GF-D8 (cell line): Measurements from ENCODE around the gene PLPP6.
"Not testable (repeated sequence)": the region's sequence is repeated elsewhere in the genome, so short reads cannot be mapped to it uniquely, and the experiment has no call there.

ENCODE experiments used
- DNase-seq: peaks from one replicate; lab custom pipeline; 2025; lab: John Stamatoyannopoulos, UW

PLPP6 gene

DNA sequence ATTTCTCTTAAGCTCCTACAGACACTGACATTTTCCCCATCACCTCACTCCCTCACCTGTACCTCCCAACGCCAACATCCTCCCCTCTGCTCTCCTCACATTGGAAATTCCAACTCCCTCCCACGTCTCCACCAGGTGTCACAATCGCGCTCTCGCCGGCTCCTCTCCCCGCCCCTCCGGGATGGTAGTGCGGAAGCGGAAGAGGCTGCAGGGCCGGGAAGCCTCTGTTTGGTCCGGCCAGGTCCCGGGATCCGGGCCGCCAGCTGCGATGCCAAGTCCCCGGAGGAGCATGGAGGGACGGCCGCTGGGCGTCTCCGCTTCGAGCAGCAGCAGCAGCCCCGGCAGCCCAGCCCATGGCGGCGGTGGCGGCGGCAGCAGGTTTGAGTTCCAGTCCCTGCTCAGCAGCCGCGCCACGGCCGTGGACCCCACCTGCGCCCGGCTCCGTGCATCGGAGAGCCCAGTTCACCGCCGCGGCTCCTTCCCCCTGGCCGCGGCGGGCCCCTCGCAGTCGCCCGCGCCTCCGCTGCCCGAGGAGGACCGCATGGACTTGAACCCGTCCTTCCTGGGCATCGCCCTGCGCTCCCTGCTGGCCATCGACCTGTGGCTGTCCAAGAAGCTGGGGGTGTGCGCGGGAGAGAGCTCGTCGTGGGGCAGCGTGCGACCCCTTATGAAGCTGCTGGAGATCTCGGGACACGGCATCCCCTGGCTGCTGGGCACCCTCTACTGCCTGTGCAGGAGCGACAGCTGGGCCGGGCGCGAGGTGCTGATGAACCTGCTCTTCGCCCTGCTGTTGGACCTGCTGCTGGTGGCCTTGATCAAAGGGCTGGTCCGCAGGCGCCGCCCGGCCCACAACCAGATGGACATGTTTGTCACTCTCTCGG, at the start of gene PLPP6:
TSS of gene PLPP6 (plus strand) at position 187 of the 881 bp plus-strand sequence. CDS start at position 269, 82 bp downstream.
- DNase-seq, result peak; percentile 46

DNA sequence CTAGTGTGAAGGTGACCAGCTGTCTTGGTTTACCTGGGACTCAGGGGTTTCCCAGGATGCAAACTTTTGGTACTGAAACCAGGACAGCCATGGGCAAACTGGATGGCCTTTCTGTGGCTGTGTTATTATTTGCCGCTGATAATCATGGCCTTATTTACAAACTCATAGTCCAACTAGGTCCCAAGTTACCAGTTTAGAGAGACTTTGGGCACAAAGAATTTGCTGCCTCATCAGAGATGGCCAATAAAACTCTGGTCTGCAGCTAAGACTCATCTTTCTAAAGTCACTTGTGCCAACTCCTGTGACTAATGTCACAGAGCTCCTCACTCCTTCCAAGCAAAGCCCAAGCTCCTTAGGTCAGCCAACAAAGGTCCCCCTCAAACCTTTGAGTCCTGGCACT, 47.5 kb upstream of the PLPP6 start:
- no peak for DNase-seq

DNA sequence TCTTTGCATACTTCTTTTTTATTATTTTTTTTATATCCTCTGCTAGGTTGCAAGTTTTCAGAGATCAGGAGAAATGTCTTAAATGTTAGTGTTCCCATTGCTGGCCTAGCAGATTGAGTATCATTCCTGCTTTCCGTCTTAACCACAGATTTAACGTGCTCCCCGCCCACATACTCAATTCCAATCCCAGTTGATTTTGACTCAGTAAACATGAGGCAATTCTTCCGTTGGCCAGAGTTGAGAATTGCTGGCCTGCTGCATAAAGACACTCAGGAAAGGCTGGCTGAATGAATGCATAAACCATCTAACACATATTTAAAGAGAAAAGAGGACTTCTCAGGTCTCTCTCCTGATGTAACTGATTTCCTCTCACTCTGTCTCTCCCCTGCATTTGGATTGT, 46.8 kb upstream of the PLPP6 start:
- no peak for DNase-seq

DNA sequence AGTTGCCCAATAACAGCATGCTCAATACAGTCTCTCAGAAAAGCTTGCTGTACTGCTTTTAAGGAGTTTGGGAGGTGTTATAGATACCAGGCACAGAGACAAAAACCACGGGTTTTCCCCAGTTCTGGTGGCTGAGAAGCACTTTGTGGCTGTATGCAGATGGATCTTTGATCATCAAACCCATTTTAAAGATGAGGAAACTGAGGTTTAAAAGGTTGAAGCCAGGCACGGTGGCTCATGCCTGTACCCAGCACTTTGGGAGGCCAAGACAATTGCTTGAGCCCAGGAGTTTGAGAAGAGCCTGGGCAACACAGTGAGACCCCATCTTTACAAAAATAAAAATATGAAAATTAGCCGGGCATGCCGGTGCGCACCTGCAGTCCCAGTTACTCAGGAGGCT, 46.3 kb upstream of the PLPP6 start:
- DNase-seq, result no peak

DNA sequence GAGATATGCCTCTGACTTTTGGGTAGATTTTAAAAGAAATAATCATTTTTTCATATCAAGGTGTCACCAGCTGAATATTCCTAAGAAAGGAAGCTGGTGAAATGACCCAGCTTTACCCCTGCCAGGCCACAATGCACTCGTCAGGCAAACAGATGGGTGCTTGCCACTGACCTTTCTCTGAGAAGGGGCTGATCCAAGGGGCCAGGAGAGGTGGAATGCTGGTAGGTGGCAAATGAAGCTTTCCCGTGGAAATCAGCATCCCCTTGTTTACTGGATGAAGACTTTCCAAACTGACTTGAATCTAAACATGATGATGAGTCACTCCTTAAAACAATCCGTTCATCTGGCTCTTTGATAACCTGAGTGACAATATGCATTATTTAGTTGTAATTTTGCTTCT, 44.3 kb upstream of the PLPP6 start:
- DNase-seq, result no peak

DNA sequence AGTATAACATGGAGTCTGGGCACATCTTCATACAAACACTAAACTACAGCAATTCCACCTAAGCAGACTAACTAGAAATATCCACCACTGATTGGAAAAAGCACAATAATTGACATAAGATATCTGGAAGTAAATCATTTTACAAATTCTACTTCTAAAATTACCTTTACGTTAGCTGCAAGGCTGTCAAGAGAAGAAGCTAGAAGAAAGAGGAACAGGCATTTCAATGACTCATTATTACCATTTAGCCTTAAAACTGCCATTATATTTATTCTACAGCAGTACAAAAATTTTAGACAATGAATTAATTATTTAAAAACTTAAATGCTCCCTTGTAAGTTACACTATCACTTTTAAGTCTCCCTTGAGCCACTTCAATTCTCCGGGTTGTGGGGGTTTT, 43.4 kb upstream of the PLPP6 start:
- DNase-seq, result no peak

DNA sequence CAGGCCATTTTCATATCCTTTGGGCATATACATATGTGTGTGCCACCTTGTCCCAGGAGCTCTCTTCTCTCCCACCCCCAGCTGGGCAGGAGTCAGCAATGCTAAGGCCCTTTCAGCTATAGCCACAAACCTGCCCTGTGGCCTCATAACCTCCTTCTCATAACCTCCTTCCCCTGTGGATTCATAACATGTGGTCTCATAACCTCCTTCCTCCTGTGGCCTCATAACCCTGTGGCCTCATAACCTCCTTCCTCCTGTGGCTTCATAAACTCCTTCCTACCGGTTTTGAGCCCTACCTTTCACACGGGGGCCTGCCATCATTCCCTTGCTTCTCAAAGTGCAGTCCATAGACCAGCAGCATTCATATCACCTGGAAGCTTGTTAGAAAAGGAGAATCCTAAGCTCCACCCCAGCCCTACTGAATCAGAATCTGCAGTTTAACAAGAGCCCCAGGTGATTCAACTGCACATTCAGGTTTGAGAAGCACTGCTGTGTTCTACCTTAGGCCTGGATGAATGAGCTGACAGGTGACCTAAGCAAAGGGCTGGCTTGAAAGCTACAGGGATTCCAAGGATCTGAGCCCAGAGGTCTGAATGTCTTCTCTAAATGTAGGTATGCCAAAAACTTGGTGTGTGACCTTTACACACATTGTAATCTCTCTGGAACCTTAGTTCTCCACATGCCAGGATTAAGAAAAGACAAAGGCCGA, 41.9 kb upstream of the PLPP6 start:
- peak; percentile 70 for DNase-seq

DNA sequence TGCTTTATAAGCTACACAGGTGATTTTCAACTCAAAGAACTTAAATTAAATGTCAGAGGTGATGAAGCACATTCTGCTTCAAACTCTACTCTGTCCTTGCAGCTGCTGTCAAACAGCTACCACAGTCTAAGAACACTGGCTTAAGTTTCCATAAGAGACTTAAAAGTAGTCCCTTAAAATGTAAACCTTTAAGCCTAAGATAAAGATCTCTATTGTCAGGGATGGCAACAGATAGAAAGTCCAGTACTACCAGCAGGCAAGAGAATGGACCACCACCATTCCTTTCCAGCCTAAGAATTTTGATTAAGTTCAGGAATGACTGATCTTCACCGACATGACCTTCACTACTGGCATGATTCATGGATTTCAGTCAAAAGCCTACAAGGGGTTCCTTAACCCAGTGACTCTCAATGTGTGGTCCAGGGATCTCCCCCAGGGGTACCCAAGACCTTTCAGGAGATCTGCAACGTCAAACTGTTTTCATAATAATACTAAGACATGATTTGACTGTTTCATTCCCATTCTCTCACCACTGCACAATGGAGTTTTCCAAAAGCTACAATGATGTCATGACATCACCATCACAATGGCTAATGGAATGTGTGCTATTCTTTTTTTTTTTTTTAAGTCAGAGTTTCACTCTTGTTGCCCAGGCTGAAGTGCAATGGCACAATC, 41.1 kb upstream of the PLPP6 start:
- no peak for DNase-seq

DNA sequence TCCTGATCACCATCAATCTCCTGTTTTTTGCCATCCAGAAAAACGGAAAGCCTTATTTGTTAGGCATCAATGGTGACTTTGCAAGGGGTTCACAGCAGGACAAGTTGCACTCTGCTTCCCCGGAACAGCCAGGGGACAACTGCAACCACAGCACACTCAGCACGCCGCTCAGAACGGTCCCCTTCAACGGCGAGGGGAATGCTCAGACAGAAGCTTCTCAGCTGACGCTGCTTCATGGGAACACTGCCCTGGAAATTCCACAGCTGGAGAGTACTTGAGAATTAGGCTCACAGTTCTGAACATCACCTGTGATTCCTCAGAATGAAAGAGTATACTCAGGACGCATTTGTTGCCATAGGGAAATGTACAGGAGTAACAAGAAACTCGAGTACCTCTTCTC, 40.1 kb upstream of the PLPP6 start:
- no peak for DNase-seq

DNA sequence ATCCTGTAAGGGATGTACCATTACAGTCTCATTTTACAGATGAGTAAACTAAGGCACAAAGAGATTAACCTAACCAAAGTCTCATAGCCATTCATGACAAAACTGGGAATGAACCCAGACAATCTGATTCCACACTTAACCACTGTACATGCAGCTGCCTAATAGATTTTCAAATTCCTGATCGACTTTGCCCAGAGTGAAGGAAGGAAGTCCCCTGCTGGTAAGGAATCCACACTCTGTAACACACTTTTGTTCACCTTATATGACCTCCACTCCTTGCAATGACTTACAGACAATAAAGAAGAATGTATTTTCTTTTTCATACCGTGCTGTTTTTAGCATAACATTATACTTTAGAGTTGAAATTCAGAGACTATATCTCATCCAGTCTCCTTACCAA, 31.3 kb upstream of the PLPP6 start:
- DNase-seq, result no peak

DNA sequence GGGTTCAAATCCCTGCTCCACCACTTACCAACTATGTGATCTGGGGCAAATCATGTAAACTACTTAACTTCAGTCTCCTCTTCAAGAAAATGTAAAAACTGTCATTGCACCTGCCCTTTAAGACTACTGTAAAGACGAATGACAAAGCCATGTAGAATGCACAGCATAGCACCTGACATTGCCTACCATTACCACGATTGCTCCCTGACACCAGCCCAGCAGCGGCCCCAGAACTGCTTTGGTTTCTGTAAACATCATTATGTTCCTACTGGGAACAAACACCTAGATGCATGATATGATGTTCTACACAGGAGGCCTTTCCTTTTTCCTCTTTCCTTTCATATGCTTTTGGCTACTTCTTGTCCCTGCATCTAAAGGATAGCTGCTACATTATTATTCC, 23.1 kb upstream of the PLPP6 start:
- DNase-seq, result no peak

DNA sequence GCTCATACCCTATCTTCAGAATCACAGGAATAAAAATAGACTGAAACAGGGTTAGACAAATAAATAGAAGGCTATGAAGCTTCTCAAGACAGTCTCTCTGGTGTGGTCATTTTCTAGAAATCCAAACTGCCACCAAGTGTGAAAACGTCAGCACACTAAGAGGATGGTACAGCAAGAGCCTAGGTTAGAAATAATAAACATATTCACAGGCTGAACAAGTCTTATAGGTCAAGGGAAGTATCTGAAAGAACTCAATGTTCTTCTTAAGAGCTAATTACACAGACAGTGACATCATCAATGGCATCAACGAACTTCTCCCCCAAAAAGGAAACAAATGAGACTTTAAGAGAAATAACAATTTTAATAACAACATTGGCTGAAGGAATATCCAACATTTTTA, 22.7 kb upstream of the PLPP6 start:
- no peak for DNase-seq

DNA sequence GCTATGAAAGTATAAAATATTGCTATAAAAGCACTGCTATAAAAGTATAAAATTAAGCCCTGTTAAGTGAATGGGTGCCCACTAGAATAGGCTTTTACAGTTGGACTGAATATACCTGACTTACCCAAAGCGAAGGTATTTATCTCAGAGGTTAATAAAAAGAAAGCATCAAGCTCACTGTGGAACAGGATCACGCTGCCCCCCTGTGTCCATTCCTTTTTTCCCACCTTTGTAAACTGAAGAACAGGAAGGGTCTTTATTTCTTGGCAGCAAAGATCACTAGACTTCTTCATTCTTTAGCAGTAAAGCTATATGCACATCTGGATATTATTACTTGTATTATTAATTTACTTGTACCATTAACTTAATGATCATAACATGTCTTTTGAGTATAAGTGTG, 22.1 kb upstream of the PLPP6 start:
- no peak for DNase-seq

DNA sequence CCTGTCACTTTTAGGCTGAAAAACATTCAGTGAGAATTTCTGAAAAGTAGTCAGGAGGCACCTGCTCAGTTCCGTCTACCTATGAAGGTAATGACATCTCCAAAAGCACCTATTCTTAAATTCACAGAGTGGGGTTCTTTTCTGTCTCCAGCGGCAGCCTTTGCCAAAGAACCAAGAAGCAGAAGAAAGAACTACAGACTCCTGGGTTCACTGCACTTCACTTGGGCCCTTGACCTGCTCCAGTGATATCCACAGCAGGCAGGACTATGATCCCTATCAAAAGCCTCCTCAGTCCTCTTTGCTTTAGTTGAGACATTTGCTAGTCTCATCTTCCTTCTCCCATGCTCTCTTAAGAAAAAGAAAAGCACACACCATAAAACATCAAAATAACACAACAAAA, 19.7 kb upstream of the PLPP6 start:
- DNase-seq, result no peak

DNA sequence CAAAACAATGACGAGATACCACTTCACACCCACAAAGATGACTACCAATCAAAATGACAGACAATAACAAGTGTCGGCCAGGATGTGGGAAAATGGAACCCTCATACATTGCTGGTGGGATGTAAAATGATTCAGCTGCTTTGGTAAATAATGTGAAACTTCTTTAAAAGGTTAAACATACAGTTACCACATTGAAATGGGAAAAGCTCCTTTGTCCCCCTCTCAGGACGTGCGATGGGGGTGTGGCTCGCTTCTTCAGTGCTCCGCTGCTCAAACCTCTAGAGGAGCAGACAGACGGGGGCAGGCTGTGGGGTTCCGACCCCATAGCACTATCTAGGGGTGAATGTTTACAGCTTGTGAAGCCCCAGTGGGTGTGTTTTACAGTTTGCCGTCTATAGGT, 8.0 kb upstream of the PLPP6 start:
- DNase-seq, result no peak

DNA sequence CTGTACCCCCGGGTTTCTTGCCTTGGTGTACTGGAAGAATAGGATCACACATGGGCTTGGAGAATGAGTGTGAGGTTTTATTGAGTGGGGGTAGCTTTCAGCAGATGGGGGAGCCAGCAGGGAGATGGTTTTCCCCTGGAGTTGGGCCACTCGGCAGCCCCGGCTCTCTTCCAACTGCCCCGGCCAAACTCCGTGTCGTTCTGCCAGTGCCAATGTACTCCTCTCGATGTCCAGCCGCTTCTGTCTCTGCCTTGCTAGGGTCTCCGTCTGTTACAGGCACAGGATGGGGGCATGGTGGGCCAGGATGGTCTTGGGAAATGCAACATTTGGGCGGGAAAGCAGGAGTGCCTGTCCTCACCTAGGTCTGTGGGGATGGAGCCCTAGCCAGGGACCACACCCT, 7.6 kb upstream of the PLPP6 start:
- DNase-seq, result no peak

DNA sequence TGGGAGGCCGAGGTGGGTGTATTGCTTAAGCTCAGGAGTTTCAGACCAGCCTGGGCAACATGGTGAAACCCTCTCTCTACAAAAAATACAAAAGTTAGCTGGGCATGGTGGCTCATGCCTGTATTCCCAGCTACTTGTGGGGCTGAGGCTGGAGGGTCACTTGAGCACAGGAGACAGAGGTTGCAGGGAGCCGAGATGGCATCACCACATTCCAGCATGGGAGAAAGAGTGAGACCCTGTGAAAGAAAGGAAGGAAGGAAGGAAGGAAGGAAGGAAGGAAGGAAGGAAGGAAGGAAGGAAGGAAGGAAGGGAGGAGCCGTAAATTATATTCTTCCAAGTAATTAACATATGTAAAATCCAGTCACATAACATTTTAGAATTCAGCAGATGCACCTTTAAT, 5.9 kb upstream of the PLPP6 start:
- DNase-seq, result not testable (repeated sequence)

DNA sequence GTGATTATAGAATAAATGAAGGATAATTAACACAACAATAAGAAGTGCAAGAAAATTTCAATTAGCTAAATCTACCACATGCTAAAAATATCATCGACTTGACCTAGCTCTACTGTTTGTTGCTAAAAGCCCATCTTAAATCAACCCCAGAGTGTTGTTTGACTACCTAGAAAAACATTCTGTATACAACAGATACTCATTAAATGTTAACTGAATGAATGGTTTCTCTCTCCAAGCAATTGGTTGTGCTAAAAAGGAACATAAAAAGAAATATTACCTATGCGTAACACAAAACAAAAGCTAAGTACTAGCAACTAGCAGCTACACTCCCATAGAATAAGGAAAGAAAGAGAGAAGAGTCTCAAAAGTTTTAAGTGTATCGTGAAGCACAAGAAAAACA, 5.5 kb upstream of the PLPP6 start:
- DNase-seq, result no peak

DNA sequence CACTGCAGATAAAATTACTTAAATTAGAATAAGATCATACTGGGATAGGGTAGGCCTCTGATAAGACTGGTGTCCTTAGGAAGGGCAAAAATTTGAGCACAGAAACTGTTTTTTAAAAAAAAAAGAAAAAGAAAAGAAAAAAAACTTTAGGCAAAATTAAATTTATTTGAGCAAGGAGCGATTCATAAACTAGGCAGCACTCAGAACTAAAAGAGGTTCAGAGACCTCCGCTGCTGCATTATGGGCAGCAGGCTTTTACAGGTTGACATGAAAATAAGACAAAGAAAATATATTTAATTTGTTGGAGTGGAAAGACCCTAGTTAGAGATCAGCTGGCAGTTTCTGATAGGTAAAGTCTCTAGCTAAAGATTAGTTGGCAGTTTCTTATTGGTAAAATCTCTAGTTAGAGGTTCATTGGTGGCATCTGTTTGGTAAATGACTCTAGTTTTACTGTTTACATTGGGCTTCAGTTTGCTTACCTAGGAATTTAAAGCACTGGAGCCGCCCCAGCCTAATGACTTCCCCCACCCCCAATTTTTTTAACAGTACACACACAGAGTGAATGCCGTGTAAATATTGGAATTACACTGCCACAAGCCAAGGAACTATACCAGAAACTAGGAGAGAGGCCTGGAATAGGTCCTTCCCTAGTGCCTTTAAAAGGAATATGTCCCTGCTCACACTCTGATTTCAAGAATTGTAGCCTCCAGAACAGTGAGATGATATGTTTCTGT, 4.5 kb upstream of the PLPP6 start:
- no peak for DNase-seq

DNA sequence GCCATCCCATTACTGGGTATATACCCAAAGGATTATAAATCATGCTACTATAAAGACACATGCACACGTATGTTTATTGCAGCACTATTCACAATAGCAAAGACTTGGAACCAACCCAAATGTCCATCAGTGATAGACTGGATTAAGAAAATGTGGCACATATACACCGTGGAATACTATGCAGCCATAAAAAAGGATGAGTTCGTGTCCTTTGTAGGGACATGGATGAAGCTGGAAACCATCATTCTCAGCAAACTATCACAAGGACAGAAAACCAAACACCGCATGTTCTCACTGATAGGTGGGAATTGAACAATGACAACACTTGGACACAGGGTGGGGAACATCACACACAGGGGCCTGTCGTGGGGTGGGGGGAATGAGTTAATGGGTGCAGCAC, 1.4 kb upstream of the PLPP6 start:
- not testable (repeated sequence) for DNase-seq

DNA sequence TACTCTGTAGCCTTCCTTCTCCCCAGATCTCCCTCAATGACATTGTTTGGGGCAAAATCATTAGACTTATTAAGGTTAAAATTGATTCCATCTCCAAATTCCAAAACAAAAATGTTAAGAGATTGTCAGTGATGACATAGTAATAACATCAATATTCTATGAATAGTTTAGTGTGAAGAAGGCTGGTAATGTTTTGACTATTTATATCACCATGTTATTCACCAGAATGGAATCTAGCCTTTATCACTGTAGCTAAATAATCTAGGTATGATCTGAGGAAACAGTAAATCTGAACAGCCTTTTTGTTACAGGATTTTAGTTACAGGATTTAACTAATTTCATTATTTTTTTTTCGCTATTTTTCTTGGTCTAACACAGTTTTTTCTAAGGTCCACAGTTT, 929 bp upstream of the PLPP6 start:
- DNase-seq, result no peak

DNA sequence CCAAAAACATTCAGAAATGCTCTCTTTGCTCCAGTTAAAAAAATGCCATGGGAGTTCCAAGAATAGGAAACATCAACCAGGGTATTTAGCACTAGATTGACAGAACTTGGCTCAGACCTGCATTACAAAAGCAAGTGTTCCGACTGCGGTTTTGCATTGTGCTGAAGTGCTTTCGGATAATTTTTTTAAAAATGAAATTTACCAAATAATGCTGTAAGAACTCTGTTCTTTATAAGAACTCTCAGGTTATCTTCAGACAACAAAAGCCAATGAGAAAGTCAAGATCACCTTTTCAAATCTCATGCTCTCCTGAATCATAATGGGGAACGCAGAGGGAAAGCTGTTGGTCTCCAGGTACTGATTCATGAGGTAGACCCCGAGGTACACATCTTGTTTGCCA, 483 bp upstream of the PLPP6 start:
- DNase-seq, result peak; percentile 18
